ENCODE measurements around the gene MPO. TPM values are rescaled to one million over a fixed set of nuclear protein-coding genes. Genes with fewer than 3 reads are reported as not detected.

The MPO gene
- total and polyA plus RNA-seq, 2 donors (not counting 1 experiment from before 2014, with no cell fraction given), result 0.01 TPM; not detected in 1

DNA sequence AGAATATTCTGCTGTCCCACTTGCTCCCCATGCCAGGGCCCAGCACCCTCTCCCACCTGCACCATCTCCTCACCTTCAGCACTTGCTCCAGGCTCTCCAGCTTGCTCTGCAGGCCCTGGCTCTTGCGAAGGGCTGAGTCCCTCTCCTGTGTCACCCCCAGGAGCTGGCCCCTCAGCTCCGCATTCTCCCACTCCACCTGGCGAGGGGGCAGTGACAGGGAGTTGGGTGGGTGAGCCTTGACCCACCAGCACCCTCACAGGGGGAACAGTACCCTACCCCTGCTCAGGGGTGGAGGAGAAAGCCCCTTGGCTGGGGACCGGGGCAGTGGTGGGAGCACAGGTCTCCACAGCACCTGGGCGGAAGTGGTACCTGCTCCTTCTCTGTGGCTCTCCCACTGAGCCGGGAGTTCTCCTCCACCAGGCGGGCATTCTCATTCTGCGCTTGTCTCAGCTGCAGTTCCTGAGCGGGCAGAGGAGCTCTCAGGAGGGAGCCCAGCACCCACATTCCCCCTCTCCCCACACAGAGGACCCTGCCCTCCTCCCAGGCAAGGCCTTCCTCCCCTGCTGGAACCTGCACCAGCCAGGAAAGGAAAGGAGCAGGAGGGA is 41.9 kb upstream of the MPO start:
- Histone ChIP-seq H3K4me2 (ENCODE audit: extremely low read depth, insufficient read depth, low read length) (no peak overlapping the region), H4K20me1 (ENCODE audit: control insufficient read depth, extremely low read depth, insufficient read depth, low read length) (no peaks in the 10 kb centered on the region), H3K27me3 (ENCODE audit: control insufficient read depth, insufficient read depth, low read length) (peaks cover 13% of the 10 kb centered on the region)

DNA sequence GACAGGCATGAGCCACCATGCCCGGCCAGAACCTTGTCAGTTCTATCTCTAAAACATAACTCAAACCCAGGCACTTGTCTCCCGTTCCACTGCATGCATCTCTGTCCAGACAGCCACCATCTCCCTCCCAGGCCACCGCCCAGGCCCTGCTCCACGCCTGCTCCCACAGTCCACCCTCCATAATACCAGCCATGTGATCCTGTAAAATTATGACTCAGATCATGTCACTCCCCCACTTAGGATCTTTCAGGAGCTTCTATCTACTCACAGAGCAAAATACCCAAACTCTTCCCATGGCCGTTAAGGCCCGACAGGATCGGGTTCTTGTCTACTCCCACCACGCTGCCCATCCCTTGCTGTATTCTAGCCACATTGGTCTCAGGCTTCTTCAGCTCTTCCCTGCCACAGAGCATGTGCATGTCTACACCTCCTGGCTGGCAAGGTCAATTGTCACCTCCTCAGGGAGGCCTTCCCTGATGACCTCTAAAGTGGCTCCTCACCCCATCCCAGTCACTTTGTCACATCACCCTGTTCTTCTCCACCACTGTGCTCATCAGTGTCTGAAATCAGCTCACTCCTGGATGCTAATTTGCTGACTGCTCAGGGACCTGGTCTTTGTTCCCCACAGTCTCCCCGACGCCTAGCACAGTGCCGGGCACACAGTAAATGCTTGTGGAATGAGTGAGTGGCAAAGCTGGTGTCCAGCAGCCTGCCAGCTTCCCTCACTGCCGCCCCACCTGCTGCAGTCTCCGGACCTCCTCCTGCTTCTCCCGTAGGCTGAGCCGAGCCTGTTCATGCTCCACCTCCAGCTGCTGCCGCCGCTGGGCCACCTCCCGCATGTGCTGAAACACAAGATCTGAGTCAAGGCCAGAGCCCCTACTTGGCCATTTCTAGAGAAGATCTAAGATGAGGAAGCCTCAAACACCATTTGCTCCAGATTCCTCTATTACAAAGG is 41.1 kb upstream of the MPO start:
- H3K4me1 ChIP-seq (ENCODE audit: control insufficient read depth, extremely low read depth, insufficient read depth, low read length), result no peaks in the 10 kb centered on the region
- no peaks in the 10 kb centered on the region for H4K20me1 ChIP-seq (ENCODE audit: control insufficient read depth, extremely low read depth, insufficient read depth, low read length)
- peaks cover 11% of the 10 kb centered on the region for H3K27me3 ChIP-seq (ENCODE audit: control insufficient read depth, insufficient read depth, low read length)
- no peaks in the 10 kb centered on the region for H3K79me2 ChIP-seq (ENCODE audit: control insufficient read depth, insufficient read depth, low read length)
- no peak overlapping the region for H3K4me3 ChIP-seq (replicated peaks in 1 of 4; ENCODE audit: control extremely low read depth in 1 of 4, insufficient read depth in 1 of 4, low read depth in 3 of 4, low read length in 4 of 4)
- H3K4me2 ChIP-seq (ENCODE audit: extremely low read depth, insufficient read depth, low read length), result no peak overlapping the region
- DNase-seq (ENCODE audit: low read depth in 2 of 2), result no peak
- H3K9me3 ChIP-seq (ENCODE audit: control insufficient read depth, insufficient read depth, low read depth, low read length), result no peaks in the 10 kb centered on the region
- TF ChIP-seq, protein P1, sequence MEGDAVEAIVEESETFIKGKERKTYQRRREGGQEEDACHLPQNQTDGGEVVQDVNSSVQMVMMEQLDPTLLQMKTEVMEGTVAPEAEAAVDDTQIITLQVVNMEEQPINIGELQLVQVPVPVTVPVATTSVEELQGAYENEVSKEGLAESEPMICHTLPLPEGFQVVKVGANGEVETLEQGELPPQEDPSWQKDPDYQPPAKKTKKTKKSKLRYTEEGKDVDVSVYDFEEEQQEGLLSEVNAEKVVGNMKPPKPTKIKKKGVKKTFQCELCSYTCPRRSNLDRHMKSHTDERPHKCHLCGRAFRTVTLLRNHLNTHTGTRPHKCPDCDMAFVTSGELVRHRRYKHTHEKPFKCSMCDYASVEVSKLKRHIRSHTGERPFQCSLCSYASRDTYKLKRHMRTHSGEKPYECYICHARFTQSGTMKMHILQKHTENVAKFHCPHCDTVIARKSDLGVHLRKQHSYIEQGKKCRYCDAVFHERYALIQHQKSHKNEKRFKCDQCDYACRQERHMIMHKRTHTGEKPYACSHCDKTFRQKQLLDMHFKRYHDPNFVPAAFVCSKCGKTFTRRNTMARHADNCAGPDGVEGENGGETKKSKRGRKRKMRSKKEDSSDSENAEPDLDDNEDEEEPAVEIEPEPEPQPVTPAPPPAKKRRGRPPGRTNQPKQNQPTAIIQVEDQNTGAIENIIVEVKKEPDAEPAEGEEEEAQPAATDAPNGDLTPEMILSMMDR (conservative IDR thresholded peaks at IDR 0.05 in 1 of 2, IDR thresholded peaks at IDR 0.05 in 1 of 2; ENCODE audit: low read depth in 1 of 2, low read length in 2 of 2), result no peak
- no peak for TF ChIP-seq EZH2 (IDR thresholded peaks at IDR 0.05; ENCODE audit: low read length, missing control alignments)
- no peaks in the 10 kb centered on the region for H3K36me3 ChIP-seq (ENCODE audit: control insufficient read depth, insufficient read depth, low read length)
- H2AFZ ChIP-seq (ENCODE audit: low read length), result no peak overlapping the region
- no peak overlapping the region for H3K27ac ChIP-seq (ENCODE audit: insufficient read depth, low read length)
- no peak overlapping the region for H3K9ac ChIP-seq (ENCODE audit: insufficient read depth, low read length)

More for the DNA sequence above, 41.9 kb upstream of the MPO start:
- no peak for DNase-seq (ENCODE audit: low read depth in 2 of 2)
- H3K4me3 ChIP-seq (replicated peaks in 1 of 4; ENCODE audit: control extremely low read depth in 1 of 4, insufficient read depth in 1 of 4, low read depth in 3 of 4, low read length in 4 of 4), result no peak overlapping the region
- H3K9me3 ChIP-seq (ENCODE audit: control insufficient read depth, insufficient read depth, low read depth, low read length), result no peaks in the 10 kb centered on the region
- no peak overlapping the region for H3K9ac ChIP-seq (ENCODE audit: insufficient read depth, low read length)
- no peaks in the 10 kb centered on the region for H3K36me3 ChIP-seq (ENCODE audit: control insufficient read depth, insufficient read depth, low read length)
- no peaks in the 10 kb centered on the region for H3K79me2 ChIP-seq (ENCODE audit: control insufficient read depth, insufficient read depth, low read length)
- no peak for TF ChIP-seq EZH2 (IDR thresholded peaks at IDR 0.05; ENCODE audit: low read length, missing control alignments)
- TF ChIP-seq, protein P1 (conservative IDR thresholded peaks at IDR 0.05 in 1 of 2, IDR thresholded peaks at IDR 0.05 in 1 of 2; ENCODE audit: low read depth in 1 of 2, low read length in 2 of 2), result no peak
- H2AFZ ChIP-seq (ENCODE audit: low read length), result no peak overlapping the region
- no peaks in the 10 kb centered on the region for H3K4me1 ChIP-seq (ENCODE audit: control insufficient read depth, extremely low read depth, insufficient read depth, low read length)
- H3K27ac ChIP-seq (ENCODE audit: insufficient read depth, low read length), result no peak overlapping the region

DNA sequence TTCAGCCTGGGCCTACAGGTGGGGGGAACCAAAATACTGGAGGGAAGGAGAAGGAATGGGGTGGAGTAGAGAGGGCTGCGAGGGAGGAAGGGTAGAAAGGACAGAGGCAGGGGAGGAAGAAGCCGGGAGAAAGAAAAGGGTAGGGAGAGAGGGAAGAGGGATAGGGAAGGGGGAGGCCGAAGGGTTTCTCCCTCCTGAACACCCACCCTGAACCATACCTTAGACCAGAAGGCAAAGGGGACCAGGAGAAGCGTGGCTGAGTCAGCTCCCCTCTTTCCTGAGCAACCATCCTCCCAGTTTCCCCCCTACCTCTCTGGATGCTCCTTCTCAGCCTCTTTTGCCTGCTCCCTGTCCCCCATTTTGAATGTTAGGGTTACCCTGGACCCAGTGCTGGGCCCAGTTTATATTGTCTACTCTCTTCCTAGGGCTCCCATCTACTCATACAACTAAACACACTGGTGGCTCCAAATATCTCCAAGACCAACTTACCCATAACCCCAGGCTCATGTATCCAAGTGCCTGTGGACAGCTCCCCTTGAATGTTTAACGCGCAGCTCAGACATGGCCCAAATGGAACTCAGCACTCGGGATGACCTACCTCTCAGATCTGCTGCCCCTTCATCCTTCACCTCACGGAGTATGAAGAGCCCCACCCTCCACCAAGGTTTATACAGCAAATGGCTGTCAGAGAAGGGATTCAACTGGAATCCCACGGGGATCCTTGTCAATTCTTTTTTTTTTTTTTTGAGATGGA is 40.0 kb upstream of the MPO start:
- no peak for DNase-seq (ENCODE audit: low read depth in 2 of 2)
- no peaks in the 10 kb centered on the region for H3K9me3 ChIP-seq (ENCODE audit: control insufficient read depth, insufficient read depth, low read depth, low read length)
- H3K27me3 ChIP-seq (ENCODE audit: control insufficient read depth, insufficient read depth, low read length), result peaks cover 11% of the 10 kb centered on the region
- no peaks in the 10 kb centered on the region for H4K20me1 ChIP-seq (ENCODE audit: control insufficient read depth, extremely low read depth, insufficient read depth, low read length)
- no peak overlapping the region for H3K9ac ChIP-seq (ENCODE audit: insufficient read depth, low read length)
- H3K79me2 ChIP-seq (ENCODE audit: control insufficient read depth, insufficient read depth, low read length), result no peaks in the 10 kb centered on the region
- H2AFZ ChIP-seq (ENCODE audit: low read length), result no peak overlapping the region
- H3K4me3 ChIP-seq (replicated peaks in 1 of 4; ENCODE audit: control extremely low read depth in 1 of 4, insufficient read depth in 1 of 4, low read depth in 3 of 4, low read length in 4 of 4), result no peak overlapping the region
- no peaks in the 10 kb centered on the region for H3K36me3 ChIP-seq (ENCODE audit: control insufficient read depth, insufficient read depth, low read length)
- H3K4me1 ChIP-seq (ENCODE audit: control insufficient read depth, extremely low read depth, insufficient read depth, low read length), result no peaks in the 10 kb centered on the region
- H3K27ac ChIP-seq (ENCODE audit: insufficient read depth, low read length), result no peak overlapping the region
- H3K4me2 ChIP-seq (ENCODE audit: extremely low read depth, insufficient read depth, low read length), result no peak overlapping the region
- TF ChIP-seq EZH2 (IDR thresholded peaks at IDR 0.05; ENCODE audit: low read length, missing control alignments), result no peak
- TF ChIP-seq, protein P1 (conservative IDR thresholded peaks at IDR 0.05 in 1 of 2, IDR thresholded peaks at IDR 0.05 in 1 of 2; ENCODE audit: low read depth in 1 of 2, low read length in 2 of 2), result no peak
